ENCODE data around the gene MESP1. TPM values are rescaled to one million over a fixed set of nuclear protein-coding genes. Genes with fewer than 3 reads are reported as not detected.

Gene MESP1
- total and polyA plus RNA-seq, 2 of the 4 experiments (the other 2 are of a cell fraction) = under 0.01 to 0.10 TPM

- Histone ChIP-seq H2AK9ac (replicated peaks; ENCODE audit: low read depth, low read length, poor library complexity) (peak overlapping the region; percentile 33), H3K18ac (ENCODE audit: low read depth, low read length) (no peak overlapping the region), H2BK20ac (ENCODE audit: low read depth, low read length) (no peak overlapping the region), H3K9ac (ENCODE audit: low read depth, low read length) (no peak overlapping the region), H3K4ac (ENCODE audit: low read depth, low read length) (no peak overlapping the region), H4K8ac (ENCODE audit: low read depth in 2 of 2, low read length in 2 of 2) (no peak overlapping the region), H3K4me2 (ENCODE audit: low read depth, low read length) (no peak overlapping the region), H3K56ac (ENCODE audit: extremely low read depth, insufficient read depth, low read length) (no peak overlapping the region), H2AK5ac (ENCODE audit: low read depth, low read length) (no peak overlapping the region), H3K27ac (ENCODE audit: insufficient read depth, low read length) (no peak overlapping the region), H3K79me1 (ENCODE audit: low read depth in 1 of 2, low read length in 2 of 2) (no peaks in the 10 kb centered on the region), H3K9me1 (ENCODE audit: insufficient read depth, low read length) (0 out of 2 replicates have a peak, but pooled peaks cover 5% of the 10 kb centered on the region), H3K27me3 (ENCODE audit: control insufficient read depth, insufficient read depth, low read length) (no peaks in the 10 kb centered on the region), H3K36me3 (ENCODE audit: control insufficient read depth, insufficient read depth, low read length) (peaks cover 48% of the 10 kb centered on the region), H3K9me3 (ENCODE audit: control insufficient read depth, insufficient read depth, low read length) (peaks cover 6% of the 10 kb centered on the region; the same call in 1 of the 2 replicates), H3K4me3 (ENCODE audit: insufficient read depth, low read depth, low read length) (no peak overlapping the region), H2BK15ac (ENCODE audit: low read depth, low read length) (no peak overlapping the region), H3K23ac (ENCODE audit: low read depth, low read length) (no peak overlapping the region), H4K20me1 (ENCODE audit: insufficient read depth, low read length) (no peaks in the 10 kb centered on the region), H2BK120ac (ENCODE audit: low read depth, low read length) (no peak overlapping the region), H2AFZ (replicated peaks; ENCODE audit: low read length, poor library complexity) (no peak overlapping the region), H2BK5ac (ENCODE audit: low read depth, low read length, poor library complexity, severe bottlenecking) (no peak overlapping the region), H4K91ac (ENCODE audit: insufficient read depth, low read depth, low read length) (no peak overlapping the region), H4K5ac (ENCODE audit: low read depth, low read length) (no peak overlapping the region), H3K14ac (replicated peaks; ENCODE audit: low read depth, low read length) (no peak overlapping the region), H3K4me1 (ENCODE audit: control insufficient read depth, insufficient read depth, low read length) (peaks cover 5% of the 10 kb centered on the region)
- BruUV-seq (replicated peaks) = no TSS peak
- TF ChIP-seq CEBPB (IDR thresholded peaks at IDR 0.05; ENCODE audit: low read depth, low read length) (0 out of 2 replicates have a peak, but pooled peaks have one; percentile 38), MAZ (IDR thresholded peaks at IDR 0.05; ENCODE audit: borderline replicate concordance, low read depth, low read length) (no peak)
- CTCF ChIA-PET = interaction anchor here (0.6 to 0.9 kb wide), 2 partner anchors 80 to 93 kb away, joined by 3 to 9 read pairs; no protein-coding TSS in a partner anchor
- intact Hi-C loops (cut with micrococcal nuclease) = no loop called here
- in situ Hi-C loops (cut with MboI; ENCODE audit: low sequenced_read_pairs) = no loop called here
- dilution Hi-C loops (cut with HindIII; ENCODE audit: low sequenced_read_pairs, unreplicated experiment) = no loop called here
- 50% methylated on average over 2 of the region's 5 CpGs; no CpG with 5 or more reads in 1 of the 2 experiments for WGBS, 2 experiments (ENCODE audit: extremely low coverage in 2 of 2, insufficient read length in 1 of 2)
- POLR2A ChIA-PET (ENCODE audit: unreplicated experiment) = no interaction called here
- DNase-seq = peak; percentile 70
- no peak; the same call in 1 of the 2 replicates for ATAC-seq (ENCODE audit: low read depth)
Observed at GRCh38 chr15:89794627-89795241, 43.7 kb upstream of the MESP1 start.
